Endometrial microvascular endothelial cells (primary cell): ENCODE results near the gene SPEG. TPM values are rescaled to one million over a fixed set of nuclear protein-coding genes. Genes with fewer than 3 reads are reported as not detected.

Source experiments
- in situ Hi-C: cut with HindIII; loops from 2 replicates; pipeline ENCODE4 v1.10.0; 2017; ENCODE audit warnings: low sequenced_read_pairs, low pct_unique_long_range_greater_than_20kb; ENCODE audit errors: inconsistent ontology term
- total RNA-seq: library from RNA; depleted of rRNA; stranded (reverse); fragments of >200 nt; gene quantifications from one replicate; pipeline ENCODE4 v1.2.3, GENCODE V29; 2015; ENCODE audit errors: inconsistent ontology term

Gene SPEG
- total RNA-seq, 1 donor from 2014 or later: not detected

DNA sequence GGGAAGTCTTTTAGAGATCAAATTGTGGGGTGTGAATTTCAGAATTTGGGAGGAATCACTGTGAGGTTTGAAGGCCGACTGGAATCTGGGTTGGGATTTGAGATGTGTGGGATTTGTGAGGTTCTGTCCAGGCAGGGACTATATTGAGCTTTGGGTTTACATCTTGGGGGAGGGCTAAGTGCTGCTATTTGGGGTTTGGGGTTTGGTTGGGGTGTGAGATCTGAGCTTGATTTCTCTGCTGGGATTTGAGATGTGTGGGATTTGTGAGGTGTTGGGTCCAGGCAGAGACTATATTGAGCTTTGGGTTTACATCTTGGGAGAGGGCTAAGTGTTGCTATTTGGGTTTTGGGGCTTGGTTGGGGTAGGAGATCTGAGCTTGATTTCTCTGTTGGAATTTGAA is 64.9 kb downstream of the SPEG start:
- in situ Hi-C loops: no loop called here

DNA sequence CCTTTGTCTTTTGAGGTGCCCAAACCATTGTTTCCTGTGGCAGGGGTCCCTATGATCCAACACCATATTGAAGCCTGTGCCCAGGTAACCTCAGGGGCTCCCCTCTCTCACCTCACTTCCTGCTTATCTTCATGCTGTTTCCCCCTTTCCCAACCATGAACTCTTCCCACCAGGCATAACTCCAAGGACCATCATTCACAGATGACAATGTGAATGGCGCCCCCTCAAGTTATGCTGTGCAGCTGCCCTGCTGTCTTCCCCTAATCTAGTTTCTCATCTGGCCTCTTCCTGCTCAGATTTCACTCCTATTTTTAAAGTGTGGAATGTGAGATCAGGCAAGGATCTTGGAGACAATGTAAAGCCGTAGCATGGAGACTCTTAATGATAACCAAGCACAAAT is 65.5 kb downstream of the SPEG start:
- in situ Hi-C loops: no loop called here

DNA sequence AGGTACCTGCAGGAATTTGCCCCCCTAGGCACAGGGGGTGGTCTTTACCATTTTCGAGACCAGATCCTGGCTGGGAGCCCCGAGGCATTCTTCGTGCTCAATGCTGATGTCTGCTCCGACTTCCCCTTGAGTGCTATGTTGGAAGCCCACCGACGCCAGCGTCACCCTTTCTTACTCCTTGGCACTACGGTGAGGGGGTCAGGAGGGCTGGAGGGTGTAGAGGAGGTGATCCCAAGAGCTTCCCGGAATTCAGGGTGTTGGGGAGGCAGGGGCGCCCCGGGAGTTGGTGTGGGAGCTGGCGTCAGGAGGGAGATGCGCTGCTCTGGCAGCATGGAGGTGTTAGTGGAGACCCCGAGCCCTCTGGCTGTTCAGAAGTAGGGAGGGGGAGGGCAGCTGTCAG is 67.2 kb downstream of the SPEG start:
- in situ Hi-C loops: no loop called here

DNA sequence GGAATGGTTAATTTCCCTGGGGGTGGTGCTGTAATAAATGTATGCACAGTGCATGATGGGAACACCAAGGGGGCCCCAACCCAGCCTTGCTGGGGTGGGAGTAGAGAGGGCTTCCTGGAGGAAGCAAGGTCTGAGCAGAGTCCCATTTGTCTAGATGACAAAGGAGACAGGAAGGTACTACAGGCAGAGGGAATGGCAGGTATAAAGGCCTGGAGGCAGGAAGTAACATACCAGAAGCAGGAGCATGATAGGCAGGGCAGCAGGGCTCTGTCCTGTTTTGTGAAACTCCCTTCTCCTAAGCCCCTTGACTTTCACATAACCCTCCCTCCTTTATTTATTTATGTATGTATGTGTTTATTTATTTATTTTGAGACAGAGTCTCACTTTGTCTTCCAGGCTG is 68.0 kb downstream of the SPEG start:
- in situ Hi-C loops: no loop called here

DNA sequence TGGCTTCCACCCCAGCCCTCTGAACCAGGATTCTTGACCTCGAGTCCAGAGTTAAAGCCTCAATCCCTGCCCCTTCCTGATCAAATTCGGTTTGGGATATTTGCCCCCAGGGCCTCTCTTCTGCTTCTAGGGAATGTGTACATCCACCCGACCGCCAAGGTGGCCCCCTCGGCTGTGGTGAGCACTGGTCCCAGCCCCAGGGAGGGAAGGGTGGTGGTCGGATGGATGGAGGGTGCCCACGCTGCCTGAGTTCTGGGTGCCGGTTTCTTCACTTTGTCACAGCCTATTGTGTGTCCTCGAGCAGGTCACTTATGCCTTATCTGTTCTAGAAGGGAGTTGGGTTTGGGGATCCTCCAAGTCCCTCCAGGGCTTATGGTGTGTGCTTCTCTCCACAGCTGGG is 70.9 kb downstream of the SPEG start:
- in situ Hi-C loops: no loop called here

DNA sequence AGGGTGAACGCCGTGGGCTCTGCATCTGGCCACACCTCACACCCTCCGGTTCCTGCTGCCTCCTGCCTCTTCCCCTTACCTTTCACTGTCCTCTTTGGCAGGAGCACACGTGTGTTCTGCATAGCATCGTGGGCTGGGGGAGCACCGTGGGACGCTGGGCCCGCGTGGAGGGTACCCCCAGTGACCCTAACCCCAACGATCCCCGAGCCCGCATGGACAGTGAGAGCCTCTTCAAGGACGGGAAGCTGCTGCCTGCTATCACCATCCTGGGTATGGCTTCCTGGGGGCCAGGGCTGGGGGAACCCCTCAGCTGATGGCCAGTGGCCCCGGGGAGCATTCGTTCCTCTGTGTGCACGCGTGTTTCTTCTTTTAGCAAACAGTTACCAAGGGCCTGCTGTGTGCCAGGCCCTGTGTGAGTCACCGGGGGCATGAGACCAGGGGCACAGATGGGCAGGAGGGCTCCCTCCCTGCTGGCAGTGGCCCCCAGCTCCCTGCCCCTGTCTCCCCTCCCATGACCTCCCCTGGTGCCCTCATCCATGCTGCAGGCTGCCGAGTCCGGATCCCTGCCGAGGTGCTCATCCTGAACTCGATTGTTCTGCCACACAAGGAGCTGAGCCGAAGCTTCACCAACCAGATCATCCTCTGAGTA is 71.6 kb downstream of the SPEG start:
- in situ Hi-C loops: no loop called here

DNA sequence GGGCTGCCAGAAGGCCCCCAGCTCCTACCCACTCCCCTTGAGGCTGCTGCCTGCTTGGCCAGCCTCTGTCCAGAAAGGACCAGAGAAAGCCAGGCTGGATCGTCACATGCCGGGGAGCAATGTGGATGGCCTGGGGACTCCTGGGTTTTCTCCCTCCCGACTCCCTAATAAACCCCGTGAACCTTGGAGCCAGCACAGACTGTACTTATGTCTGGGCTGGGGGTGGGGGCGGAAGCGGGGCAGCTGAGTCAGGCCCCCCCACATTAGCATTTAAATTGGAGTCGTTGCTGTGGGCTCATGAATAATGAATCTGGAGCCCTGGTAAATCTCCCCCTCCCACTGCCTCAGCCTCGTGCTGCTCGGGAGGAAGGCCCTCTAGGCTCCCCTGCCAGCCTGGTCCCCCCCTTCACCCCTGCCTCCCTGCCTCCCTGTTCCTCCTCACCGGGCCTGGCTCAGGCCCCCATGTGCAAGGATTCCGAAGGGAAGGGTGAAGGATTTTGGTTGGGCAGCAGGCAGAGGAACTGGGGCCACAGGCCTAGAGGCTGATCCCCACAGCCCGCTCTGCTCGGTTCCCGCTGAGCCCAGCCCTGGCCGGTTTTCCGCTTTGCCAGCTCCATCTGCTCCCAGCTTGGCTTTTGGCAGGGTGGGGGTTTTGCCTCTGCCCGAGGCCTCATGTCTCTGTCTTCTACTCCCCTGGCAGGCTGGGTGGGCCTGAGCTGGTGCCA is 72.3 kb downstream of the SPEG start:
- in situ Hi-C loops: no loop called here

DNA sequence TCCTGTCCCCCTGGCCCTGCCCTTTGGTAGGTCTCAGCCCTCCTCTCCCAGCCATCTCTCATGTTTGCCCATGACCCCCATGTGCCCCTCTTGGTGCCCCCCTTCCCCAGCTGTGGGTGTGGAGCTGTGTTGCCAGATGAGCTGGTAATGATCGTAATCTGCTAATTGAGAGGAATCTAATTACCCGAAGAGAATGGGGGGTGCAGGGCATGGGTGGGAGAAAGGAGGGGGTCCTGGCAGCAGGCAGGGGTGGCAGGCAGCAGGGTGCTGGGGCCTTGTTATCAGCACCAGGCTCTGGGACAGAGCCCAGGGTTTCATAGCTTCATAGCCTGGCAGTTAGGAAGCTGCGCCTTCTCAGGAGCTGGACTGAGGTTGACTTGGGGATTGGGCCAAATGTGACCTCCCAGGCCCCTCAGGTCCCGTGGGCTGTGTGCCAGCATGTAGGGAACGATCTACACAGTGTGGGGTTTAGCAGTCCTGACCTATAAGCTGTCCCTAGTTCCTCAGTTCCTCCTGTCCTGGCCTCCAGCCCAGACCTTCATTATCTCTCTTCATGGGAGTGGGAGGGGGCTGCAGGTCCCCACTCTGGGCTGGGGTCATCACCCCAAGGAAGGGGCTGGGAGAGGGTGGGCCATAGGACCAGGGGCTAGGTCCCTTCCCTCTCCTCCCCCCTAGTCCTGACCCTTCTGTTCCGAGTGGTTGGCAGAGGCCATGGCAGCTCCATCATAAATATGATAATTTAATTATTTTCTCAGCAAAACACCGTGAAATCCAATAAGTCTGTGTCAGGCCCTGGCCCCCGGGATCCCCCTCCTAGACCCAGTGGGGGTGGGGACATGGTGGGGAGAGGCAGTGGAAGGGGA is 73.2 kb downstream of the SPEG start:
- in situ Hi-C loops: no loop called here

DNA sequence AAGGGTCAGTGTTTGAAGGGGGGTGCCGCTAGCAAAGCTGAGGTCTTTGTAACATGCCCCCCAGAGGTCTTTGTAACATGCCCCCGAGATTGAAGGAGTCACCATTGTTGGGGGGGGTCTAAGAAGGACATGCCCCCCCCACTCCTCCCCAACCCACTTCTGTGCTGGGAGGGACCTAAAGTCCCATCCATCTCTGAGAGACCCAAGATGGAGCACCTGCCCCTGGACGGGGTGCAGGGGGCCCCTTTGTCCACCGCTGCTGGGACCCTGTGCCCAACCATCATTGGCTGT is 73.7 kb downstream of the SPEG start:
- in situ Hi-C loops: no loop called here

DNA sequence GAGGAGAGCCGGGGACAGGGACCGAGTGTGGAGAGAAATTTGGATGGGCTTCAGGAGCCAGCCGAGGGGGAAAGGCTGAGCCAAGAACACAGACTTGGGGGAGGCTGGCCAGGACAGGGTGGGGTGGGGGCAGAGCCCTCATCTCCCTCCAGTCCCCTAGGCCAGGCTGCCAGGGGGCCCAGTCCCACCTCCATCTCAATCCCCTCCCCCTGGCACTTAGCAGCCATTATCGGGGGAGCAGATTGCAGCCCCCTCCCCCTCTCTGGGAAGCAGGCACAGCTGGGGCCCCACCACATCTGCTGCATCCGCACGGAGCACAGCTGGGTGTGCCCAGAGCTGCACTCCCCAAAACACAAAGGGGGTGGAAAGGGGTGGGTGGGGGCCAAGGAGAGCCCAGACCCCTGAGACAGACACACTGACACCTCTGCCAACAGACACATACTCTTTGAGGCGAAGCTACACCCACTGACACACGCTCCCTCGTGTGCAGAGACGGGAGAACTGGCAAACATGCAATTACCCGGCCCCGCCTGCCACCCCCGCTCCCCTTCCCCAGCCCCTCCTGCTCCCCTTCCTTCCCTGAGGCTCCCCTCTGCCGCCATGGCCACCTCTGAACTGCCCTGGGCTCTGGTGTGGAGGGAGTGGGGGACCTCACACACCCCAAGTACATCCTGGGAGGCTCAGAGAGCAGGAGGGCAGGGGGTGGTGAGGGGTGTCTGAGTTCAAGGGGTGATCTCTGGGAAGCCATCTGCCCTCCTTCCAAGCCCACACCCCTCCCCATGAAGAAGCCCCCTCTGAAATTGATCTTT is 74.5 kb downstream of the SPEG start:
- in situ Hi-C loops: no loop called here

DNA sequence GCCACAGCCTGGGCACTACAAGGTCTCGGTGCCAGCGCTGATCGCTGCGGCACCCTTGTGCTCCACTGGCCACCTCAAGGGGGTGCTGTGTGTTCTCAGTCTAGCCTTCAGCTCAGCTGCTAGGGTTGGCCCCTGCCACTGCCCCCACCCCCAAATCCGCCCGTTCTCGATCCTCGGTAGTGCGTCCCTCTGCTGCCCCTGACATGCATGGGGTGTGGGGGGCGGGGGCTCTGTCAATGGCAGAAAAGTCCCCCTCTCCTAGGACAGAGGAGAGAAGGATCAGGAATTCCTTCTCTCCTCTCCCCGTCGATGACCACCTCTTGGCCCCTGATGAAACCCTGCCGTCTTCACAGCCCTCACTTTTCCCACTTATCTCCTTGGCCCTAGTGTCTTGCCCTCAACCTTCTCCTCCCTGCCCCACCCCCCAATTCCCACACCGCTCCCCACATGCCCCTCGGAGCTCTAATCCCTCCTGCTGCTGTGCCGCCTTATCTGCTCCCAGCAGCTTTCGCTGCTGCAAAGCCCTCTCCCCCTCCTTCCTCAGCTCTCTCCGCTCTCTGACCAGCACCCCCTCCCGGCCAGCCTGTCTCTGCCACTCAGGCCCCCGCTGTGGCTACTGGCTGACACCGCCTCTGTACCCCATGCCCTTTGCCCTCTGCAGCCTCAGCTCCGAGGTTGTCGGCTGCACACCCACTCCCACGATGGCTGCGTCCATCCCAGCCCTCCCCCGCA is 75.3 kb downstream of the SPEG start:
- in situ Hi-C loops: no loop called here

DNA sequence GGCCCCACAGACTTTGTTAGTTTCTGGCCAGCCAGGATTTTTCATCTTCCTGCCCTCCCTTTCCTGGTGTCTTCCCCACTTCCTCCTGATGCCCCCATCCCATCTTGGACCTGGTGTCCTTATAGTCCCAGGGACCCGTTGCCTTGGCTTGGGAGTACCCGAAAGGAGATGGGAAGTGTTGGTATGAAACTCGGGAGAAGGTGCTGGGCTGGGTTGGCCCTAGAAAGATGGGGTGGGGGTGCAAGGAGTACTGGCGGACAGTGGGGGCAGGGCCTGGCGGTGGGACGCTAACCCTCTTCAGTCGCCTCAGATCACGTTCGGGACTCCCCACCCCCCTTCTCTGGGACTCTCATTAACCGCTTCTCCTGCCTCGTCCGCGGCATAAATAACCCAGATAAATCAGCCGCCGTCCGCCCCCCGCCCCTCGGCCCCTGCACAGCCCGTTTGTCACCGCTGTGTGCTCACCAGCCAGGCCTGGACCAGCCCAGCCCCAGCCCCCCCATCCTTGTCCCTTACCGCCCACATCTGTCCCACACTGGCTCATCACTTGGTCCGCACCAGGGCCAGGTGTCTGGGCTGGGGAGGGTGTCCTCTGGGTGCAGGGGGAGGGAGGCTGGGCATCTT is 76.0 kb downstream of the SPEG start:
- in situ Hi-C loops: no loop called here

DNA sequence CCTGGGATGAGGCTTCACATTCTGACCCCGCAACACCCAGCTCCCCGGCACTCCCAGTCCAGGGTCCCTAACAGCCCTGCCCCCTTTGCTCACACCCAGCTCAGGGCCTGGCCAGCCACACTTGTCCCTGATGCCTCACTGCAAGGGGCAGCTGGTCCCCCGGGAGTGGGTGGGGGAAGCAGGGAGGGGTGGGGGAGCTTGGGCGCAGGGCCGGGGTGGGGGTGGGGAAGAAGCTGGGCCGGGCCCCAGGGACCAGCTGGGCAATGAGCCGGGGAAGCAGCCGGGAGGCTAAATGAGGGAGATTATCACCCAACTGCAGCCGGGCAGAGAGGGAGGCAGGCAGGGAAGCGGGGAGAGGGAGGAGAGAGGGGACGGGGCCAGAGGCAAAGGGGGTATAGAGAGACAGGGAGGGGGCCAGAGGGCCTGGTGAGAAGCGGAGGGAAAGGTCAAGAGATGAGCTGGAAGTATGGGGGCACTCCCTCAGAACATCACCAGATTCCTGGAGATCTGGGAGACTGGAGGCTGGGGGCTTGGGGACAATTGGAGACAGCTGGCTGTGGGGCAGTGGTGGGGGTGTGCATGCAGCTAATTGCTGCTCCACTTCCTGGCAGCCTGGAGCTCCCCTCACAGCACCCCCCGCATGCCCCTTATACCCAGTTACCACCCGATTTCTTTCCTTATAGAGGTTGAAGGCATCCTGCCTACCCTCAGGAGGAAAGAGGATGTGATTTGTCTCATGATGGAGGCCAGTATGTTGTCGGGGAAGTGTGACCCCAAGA is 77.1 kb downstream of the SPEG start:
- in situ Hi-C loops: no loop called here

DNA sequence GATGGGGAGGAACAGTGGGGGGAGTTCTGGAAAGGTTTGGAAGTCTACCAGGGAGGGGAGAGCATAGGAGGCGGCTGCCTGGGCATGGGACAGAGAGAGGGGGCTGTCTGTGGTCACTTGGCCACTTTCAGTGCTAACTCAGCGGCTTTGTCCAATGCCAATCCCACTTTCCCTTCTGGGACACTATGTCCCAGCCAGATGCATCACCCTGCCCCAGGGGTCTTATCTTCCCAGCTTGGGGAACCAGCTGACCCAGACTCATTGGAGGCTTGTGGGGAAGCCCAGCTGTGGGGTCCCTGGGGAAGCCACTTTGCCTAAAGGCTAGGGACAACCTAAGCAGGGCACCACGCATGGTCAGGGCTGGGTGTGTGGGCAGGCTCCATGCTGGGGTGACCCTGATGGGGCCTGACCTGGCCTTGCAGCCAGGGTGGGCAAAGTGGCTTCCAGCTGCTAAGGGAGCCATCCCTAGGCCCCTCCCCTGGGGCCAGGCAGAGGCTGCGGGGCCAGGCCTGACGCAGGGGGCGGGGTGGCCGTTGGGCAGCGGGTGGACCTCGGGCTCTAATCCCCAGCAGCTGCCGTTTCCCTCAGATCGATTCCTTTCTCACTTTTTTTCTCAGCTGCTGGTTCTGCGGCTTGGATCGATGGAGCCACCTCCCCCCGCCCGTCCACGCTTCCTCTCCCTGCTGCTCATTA is 78.0 kb downstream of the SPEG start:
- in situ Hi-C loops: no loop called here

DNA sequence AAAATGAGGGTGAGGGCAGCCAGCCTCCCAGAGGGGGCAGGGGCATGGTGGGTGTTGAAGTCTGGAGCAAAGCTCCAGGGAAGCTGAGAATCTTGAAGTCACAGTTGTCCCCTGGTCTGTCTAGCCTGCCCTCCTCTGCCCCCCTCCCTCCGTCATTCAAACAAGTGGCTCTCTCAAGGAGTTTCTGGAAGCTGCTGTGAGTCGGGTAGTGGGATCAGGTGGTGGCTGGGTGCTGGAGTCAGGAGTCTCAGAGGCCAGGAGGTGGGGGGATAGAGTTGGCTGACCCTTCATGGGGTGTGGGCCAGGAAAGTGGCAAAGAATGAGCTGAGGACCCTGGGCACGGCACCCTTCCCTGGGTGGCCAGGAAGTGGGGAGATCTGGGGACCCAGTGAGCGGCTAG is 79.1 kb downstream of the SPEG start:
- in situ Hi-C loops: no loop called here

DNA sequence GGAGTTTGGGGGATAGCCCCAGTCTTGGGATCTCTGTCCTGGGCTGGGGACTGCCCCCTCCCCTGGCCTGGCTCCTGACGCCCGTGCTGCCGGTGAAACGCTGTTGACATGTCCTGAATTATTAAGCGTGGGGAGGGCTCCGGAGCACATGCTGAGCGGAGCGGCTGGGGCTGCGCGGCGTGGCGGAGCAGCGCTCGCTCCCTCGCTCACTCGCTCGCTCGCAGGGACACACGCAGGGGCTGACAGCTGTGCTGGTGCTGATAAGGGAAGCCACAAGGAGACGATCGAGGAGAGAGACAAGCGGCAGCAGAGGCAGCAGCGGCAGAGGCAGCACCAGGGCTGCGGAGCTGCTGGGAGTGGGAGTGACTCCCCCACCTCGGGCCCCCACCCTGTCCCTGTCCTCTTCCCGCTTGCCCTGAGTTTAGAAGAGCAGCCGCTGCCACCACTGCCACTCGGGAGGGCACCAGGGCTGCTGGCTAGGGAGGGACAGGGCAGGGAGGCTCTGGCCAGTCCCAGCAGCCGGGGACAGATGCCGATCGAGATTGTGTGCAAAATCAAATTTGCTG is 79.6 kb downstream of the SPEG start, which contains the start of gene ASIC4:
Gene ASIC4 (plus strand): TSS at position 287 of the 566 bp plus-strand sequence. CDS start 243 bp downstream, at position 530.
- in situ Hi-C loops: no loop called here

DNA sequence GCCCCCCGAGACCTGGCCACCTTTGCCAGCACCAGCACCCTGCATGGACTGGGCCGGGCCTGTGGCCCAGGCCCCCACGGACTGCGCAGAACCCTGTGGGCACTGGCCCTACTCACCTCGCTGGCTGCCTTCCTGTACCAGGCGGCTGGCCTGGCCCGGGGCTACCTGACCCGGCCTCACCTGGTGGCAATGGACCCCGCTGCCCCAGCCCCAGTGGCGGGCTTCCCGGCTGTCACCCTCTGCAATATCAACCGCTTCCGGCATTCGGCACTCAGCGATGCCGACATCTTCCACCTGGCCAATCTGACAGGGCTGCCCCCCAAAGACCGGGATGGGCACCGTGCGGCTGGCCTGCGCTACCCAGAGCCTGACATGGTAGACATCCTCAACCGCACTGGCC is 80.2 kb downstream of the SPEG start:
- in situ Hi-C loops: no loop called here
